Measurements from ENCODE around the gene PTPRF. TPM values are rescaled to one million over a fixed set of nuclear protein-coding genes. Genes with fewer than 3 reads are reported as not detected.
"Not testable (repeated sequence)": the region's sequence is repeated elsewhere in the genome, so short reads cannot be mapped to it uniquely, and the experiment has no call there.

The PTPRF gene
- total RNA-seq, result 7.7 TPM
- long read RNA-seq, full-length matches to known transcripts, result 1 of 3 reads
- long read RNA-seq, partial matches to known transcripts, result 1 of 3 reads
- long read RNA-seq, other reads (novel, unspliced or antisense), result 1 of 3 reads

GRCh38 chr1:43530483-43531106 is at the start of gene PTPRF:
PTPRF (plus strand) TSS chr1:43530883; CDS start chr1:43545076, 14,193 bp downstream.
- intact Hi-C loops (cut with DNase I), result no loop called here
- peak; percentile 68 for ATAC-seq
- DNase-seq (ENCODE audit: missing footprints), result peak; percentile 79

GRCh38 chr1:43481491-43481890 is 49.2 kb upstream of the PTPRF start:
- no peak for DNase-seq (ENCODE audit: missing footprints)
- intact Hi-C loops (cut with DNase I), result no loop called here

GRCh38 chr1:43482215-43482614 is 48.5 kb upstream of the PTPRF start:
- intact Hi-C loops (cut with DNase I), result no loop called here
- DNase-seq (ENCODE audit: missing footprints), result no peak
- ATAC-seq, result no peak

More at GRCh38 chr1:43481491-43481890, 49.2 kb upstream of the PTPRF start:
- no peak for ATAC-seq

GRCh38 chr1:43484367-43484766 is 46.3 kb upstream of the PTPRF start:
- intact Hi-C loops (cut with DNase I), result no loop called here
- DNase-seq (ENCODE audit: missing footprints) (no peak), ATAC-seq (no peak)

- intact Hi-C loops (cut with DNase I), result no loop called here
- no peak for DNase-seq (ENCODE audit: missing footprints)
- no peak for ATAC-seq
Observed at GRCh38 chr1:43488165-43488564, 42.5 kb upstream of the PTPRF start.

GRCh38 chr1:43491061-43491460 is 39.6 kb upstream of the PTPRF start:
- DNase-seq (ENCODE audit: missing footprints) (no peak), ATAC-seq (no peak)
- intact Hi-C loops (cut with DNase I), result no loop called here

- intact Hi-C loops (cut with DNase I), result no loop called here
- no peak for DNase-seq (ENCODE audit: missing footprints)
Observed at GRCh38 chr1:43492826-43493225, 37.9 kb upstream of the PTPRF start.

GRCh38 chr1:43493661-43494450 is 36.8 kb upstream of the PTPRF start:
- ATAC-seq (no peak), DNase-seq (ENCODE audit: missing footprints) (no peak)
- intact Hi-C loops (cut with DNase I), result no loop called here

More at GRCh38 chr1:43492826-43493225, 37.9 kb upstream of the PTPRF start:
- ATAC-seq, result no peak

- no peak for DNase-seq (ENCODE audit: missing footprints)
- no peak for ATAC-seq
- intact Hi-C loops (cut with DNase I), result no loop called here
Observed at GRCh38 chr1:43495204-43495603, 35.5 kb upstream of the PTPRF start.

GRCh38 chr1:43499898-43500297 is 30.8 kb upstream of the PTPRF start:
- DNase-seq (ENCODE audit: missing footprints) (no peak), ATAC-seq (no peak)
- intact Hi-C loops (cut with DNase I), result no loop called here

GRCh38 chr1:43501806-43502205 is 28.9 kb upstream of the PTPRF start:
- intact Hi-C loops (cut with DNase I); DNase-seq (ENCODE audit: missing footprints); ATAC-seq: not testable (repeated sequence)

- no peak for ATAC-seq
- intact Hi-C loops (cut with DNase I), result no loop called here
- DNase-seq (ENCODE audit: missing footprints), result no peak
Observed at GRCh38 chr1:43503534-43503933, 27.1 kb upstream of the PTPRF start.

- no peak for ATAC-seq
- DNase-seq (ENCODE audit: missing footprints), result no peak
- intact Hi-C loops (cut with DNase I), result no loop called here
Observed at GRCh38 chr1:43505077-43505780, 25.5 kb upstream of the PTPRF start.

GRCh38 chr1:43506233-43506632 is 24.4 kb upstream of the PTPRF start:
- ATAC-seq (no peak), DNase-seq (ENCODE audit: missing footprints) (no peak)
- intact Hi-C loops (cut with DNase I), result no loop called here

GRCh38 chr1:43507296-43508295 is 23.1 kb upstream of the PTPRF start:
- ATAC-seq (no peak), DNase-seq (ENCODE audit: missing footprints) (no peak)
- intact Hi-C loops (cut with DNase I), result no loop called here

- intact Hi-C loops (cut with DNase I), result no loop called here
- DNase-seq (ENCODE audit: missing footprints), result no peak
Observed at GRCh38 chr1:43509007-43509739, 21.5 kb upstream of the PTPRF start.

GRCh38 chr1:43509740-43510375 is 20.8 kb upstream of the PTPRF start:
- intact Hi-C loops (cut with DNase I), result no loop called here

More at GRCh38 chr1:43509007-43509739, 21.5 kb upstream of the PTPRF start:
- no peak for ATAC-seq

More at GRCh38 chr1:43509740-43510375, 20.8 kb upstream of the PTPRF start:
- ATAC-seq, result no peak
- DNase-seq (ENCODE audit: missing footprints), result no peak
